ENCODE results near the gene ARHGAP8.
"Not testable (repeated sequence)": the region's sequence is repeated elsewhere in the genome, so short reads cannot be mapped to it uniquely, and the experiment has no call there.

ARHGAP8 gene

DNA sequence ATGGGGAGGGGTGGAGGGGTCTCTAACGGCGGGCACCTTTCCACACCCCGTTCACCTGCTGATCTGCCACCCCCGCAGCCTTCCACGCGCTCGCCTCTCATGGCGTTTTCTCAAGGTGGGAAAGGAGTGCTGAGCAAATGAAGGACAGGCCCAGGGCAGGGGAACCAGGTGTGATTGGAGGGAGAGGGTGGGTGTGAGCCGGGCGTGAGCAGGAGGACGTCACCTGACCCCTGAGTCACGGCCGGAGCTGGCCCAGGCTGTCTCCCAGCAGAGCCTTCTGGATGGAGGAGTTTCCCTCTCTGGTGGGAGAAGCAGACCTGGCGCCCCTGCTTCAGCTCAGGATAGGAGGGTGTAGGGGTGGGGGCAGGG, 14.0 kb upstream of the ARHGAP8 start:
- DNase-seq = no peak

GRCh38 chr22:44739024-44739423, 13.4 kb upstream of the ARHGAP8 start:
- no peak for DNase-seq

- DNase-seq = not testable (repeated sequence)
These were observed 12.7 kb upstream of the ARHGAP8 start for GRCh38 chr22:44739666-44740065.

DNA sequence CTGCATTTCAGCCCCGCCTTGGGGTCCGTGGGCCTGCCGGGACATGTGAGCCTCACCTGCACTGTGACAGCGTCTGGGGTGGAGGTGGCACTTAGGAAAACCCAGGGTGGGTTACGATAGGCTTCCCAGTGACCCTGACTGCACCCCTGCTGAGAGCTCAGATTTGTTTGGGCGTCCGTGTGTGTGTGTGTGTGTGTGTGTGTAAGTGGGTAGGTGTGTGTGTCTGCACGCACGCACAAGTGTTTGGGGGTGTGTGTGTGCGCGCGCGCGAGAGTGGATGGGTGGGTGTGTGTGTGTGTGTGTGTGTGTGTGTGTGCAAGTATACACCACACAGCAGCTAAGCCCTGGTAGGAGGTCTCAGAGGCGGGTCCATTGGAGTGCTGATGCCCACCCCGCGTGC, 12.1 kb upstream of the ARHGAP8 start:
- DNase-seq = no peak

DNA sequence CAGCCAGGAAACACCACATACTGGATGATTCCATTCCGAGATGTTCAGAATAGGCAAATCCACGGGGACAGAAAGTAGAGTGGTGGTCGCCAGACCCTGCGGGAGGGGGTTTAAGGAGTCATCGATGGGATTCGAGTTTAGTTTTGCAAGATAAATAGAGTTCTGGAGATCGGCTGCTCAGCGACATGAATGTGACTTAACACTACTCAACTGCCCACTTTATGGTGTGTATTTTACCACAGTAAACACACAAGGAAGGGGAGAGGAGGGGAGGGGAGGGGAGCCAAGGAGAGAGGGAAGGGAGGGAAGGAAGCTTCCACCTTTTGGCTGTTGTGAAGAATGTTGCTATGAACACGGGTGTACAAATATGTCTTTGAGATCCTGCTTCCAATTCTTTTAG, 10.4 kb upstream of the ARHGAP8 start:
- no peak for DNase-seq

DNA sequence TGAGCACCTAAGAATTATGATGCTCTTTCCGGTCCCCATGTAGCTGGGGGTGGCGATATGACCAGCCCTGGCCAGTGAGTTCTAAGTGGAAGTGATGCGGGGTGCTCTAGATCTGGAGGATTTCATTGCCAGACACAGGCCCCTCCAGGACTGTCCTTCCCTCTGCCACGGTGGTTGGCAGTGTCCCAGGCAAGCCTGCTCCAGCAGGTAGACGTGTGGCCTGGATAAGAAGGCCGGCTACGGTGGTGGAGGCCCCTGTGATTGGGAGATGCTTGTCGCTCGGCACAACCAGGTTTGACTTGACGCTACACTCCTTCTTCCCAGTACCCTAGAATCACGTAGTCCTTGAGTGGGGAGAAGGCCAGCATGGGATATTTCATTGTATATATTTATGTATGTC, 9.1 kb upstream of the ARHGAP8 start:
- no peak for DNase-seq

GRCh38 chr22:44743804-44744211, 8.6 kb upstream of the ARHGAP8 start:
- DNase-seq = no peak

- no peak for DNase-seq
These were observed 6.3 kb upstream of the ARHGAP8 start for GRCh38 chr22:44745853-44746789.

DNA sequence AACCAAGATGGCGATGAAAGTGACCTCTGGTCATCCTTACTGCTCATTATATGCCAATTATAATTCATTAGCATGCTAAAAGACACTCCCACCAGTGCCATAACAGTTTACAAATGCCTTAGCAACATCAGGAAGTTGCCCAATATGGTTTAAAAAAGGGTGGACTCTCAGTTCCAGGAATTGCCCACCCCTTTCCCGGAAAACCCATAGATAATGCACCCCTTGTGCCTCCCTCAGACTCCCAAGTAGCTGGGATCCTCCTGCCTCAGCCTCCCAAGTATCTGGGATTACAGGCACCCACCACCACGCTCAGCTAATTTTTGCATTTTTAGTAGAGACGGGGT, 4.6 kb upstream of the ARHGAP8 start:
- not testable (repeated sequence) for DNase-seq

DNA sequence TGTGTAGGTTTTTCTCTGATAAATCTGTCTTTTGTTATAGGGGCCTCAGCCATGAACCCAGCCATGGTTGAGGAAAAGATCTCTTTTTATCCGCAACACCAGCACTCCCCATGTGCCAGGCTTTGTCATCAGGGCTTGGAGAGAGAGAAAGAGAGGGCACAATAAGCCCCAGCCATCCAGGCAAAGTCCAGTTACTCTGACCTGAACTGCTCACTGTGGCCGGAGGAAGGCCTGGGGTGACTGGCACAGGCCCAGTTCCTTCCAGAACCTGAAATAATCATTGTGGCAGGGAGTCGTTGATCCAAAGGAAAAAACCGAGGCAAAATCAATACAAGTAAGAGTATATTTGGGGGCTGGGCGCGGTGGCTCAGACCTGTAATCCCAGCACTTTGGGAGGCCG, 3.9 kb upstream of the ARHGAP8 start:
- DNase-seq = no peak

DNA sequence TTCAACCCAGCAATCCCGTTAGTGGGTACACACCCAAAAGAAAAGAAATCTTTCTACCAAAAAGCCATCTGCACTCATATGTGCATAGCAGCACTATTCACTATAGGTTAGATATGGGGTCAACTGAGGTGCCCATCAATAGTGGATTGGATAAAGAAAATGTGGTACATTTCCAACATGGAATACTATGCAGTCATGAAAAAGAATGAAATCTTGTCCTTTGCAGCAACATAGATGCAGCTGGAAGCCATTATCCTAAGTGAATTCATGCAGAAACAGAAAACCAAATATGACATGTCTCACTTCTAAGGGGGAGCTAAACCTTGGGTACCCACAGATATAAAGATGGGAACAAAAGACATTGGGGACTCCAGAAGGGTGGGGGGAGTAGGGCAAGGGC, 1.9 kb upstream of the ARHGAP8 start:
- DNase-seq = no peak

- DNase-seq = no peak
These were observed 1.0 kb downstream of the ARHGAP8 start for GRCh38 chr22:44753189-44754042.

DNA sequence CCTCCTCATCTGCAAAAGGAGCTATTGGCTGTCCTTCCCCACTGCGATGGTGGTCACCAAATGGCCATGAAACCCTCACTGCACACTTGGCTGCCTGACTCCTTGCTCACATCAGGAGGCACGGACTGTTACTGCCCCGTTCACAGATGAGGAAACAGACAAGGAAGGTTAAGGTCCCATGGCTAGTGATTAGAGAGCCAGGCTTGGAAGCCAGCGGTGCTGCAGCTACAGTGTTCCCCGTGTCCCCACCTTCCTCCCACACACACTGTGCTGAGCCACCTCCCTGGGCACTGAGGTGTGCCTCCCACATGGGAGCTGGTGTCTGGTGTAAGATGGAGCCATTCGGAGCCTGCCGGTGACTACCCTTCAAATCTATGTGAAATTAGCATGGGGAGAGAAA, 2.6 kb downstream of the ARHGAP8 start:
- DNase-seq = no peak

DNA sequence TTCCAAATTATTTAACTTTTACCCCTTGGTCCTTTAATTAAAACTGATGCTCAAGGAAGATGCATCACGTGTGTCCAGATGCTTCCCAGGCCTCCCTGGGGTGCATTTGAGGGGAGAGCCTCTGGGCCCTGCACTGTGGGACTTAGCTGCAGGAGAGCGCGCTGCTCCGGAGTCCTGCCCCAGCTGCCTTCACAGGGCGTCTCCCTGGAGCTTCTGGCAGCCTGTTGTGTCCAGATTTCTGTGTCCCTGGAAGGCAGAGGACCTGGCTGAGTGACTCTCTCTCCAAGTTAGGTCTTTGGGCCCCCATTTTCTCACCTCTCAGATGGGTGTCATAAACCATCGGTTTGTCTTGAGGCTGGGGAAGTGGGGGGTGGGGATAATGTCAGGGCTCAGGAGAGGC, 3.0 kb downstream of the ARHGAP8 start:
- no peak for DNase-seq

GRCh38 chr22:44755956-44756361, 3.6 kb downstream of the ARHGAP8 start:
- DNase-seq = no peak

DNA sequence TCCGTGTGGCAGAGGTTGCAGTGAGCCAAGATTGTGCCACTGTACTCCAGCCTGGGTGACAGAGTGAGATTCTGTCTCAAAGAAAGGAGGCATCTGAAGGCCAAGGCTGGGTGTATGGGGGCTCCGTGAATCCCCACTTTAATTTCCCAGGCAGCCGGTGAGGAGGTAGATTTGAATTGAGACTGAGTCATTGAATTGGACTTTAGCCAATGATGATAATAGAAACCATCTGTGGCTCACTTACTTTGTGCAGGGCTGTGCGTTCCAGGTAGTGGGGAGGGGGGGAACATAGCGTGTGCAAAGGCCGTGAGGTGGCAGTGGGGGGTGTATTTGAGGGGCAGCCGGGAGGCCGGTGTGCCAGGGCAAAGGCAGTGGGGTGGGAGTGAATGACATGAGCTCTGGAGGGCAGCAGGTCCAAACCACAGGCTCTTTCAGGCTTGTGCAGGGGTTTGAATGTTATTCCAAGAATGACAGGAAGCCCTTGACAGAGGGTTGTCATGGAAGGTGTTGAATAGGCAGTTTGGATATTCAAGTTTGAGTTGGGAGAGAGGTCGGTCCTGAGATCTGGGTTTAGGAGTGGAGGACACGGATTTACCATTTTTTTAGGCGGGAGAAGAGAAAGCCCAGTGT, 6.1 kb downstream of the ARHGAP8 start:
- peak in 2 of 56 donors; percentile 13 to 31 for DNase-seq

DNA sequence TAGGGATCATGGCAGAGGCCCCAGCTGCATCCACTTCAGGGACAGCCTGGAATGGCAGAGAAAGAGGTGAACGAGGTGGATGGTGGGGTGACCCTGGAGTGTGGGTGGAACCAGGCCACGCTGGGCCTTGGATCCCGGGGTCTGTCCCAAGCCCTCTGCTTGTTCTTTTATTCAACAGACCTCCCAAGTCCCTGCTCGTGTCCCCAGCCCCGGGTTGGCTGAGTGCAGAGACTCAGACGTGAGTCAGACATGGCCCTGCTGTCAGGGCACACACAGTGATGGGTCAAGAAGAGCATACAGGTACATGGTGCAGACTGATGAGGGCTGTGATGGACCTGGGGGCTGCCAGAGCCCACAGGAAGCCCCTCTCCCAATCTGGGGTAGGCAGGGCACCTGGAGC, 6.6 kb downstream of the ARHGAP8 start:
- DNase-seq = no peak

DNA sequence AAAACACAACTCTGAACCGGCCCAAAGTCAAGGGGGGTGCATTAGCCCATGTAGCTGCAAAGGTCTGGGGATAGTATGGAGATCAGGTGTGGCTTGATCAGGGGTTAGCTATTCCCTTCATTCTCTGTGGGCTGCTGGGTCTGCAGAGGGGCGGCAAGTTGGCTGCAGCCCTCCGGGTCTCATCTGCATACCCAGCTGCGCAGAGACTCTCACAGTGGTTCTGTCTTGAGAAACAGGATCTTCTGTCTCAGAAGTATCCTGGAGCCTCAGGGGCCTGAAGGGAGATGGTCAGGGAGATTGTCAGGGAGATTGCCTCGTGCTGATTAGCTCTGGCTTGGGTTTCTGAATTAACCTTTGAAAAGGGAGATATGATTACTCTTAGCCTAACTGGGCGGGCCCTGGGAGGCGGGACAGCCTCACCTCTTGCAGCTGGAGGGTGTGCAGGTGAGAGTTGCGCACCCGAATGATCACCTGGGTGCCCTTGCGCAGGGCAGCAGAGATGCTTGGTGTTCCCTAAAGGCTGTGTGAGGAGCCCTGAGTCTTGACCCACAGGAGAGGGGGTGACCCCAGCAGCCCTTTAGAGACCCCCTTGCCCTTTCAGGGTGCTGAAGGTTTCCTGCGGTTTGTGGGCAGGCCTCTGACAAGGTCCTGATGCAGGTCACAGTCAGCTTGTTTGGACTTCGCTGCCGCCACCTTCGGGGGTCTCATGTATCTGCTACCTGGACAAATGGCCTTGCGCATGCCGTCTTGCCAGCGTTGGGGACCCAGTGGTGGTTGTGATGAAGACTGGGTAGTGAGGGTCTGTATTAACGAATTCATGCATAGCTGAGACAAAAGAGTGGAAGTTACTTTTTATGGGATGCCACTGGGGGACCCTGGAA, 7.3 kb downstream of the ARHGAP8 start:
- DNase-seq = no peak

DNA sequence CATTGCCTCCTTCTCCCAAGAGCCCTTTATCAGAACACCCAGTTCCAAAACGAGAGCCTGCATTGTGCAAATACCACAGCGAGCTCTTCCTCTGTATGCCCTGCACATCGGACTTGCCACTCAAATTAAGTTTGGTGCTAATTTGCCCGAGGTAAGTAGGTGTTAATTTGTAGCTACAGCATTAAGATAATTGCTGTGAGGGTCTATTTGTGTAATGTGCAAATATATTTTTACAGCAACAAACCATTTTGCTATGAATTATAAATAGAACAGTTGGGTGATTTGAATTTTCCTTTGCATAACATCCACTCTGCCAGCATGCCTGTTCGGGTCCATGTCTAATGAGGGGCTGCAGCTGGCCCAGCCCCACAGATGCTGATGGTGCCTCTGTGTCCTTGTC, 8.1 kb downstream of the ARHGAP8 start:
- no peak for DNase-seq

GRCh38 chr22:44761025-44761424, 8.7 kb downstream of the ARHGAP8 start:
- no peak for DNase-seq

- no peak for DNase-seq
These were observed 12.0 kb downstream of the ARHGAP8 start for GRCh38 chr22:44764373-44764772.
